IPS-18c (cell line): Measurements from ENCODE around the gene PDE6A.

Source experiments
- H3K4me3 ChIP-seq: 2 replicates; pipeline ENCODE4 v1.7.0; 2013; ENCODE audit warnings: low read depth, mild to moderate bottlenecking, low read length, moderate library complexity; ENCODE audit not compliant: insufficient read depth
- H3K9me3 ChIP-seq: one replicate; pipeline ENCODE4 v1.6.1; 2013; ENCODE audit warnings: mild to moderate bottlenecking, low read length, moderate library complexity; ENCODE audit not compliant: control insufficient read depth, insufficient read depth

The PDE6A gene

GRCh38 chr5:149936700-149937091 is 7.9 kb downstream of the PDE6A start:
- Histone ChIP-seq H3K9me3 (no peaks in the 10 kb centered on the region), H3K4me3 (no peak overlapping the region)

- H3K4me3 ChIP-seq: no peak overlapping the region
- H3K9me3 ChIP-seq: no peaks in the 10 kb centered on the region
These were observed 8.4 kb downstream of the PDE6A start for GRCh38 chr5:149936044-149936699.

DNA sequence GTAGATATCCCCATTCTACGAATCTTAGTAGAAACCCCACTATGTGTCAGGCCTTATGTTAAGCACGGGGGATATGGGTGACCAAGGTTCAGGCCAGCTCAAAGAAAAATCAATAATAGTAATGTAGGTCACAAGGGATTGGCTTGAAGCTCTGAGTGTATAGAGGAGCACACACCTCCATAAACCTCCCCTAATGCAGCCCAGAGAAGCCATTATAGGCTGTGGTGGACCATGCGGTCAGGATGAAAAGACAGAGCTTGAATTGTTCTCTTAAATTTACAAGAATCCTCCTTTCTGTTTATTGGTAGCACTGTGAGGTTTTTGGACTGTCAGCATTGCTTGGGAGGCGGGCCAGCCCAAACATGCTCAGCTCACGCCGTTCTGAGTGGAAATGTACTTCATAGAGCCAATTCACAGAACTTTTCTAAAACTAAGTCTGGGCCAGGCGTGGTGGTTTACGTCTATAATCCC is 9.1 kb downstream of the PDE6A start:
- no peaks in the 10 kb centered on the region for H3K9me3 ChIP-seq
- H3K4me3 ChIP-seq: no peak overlapping the region

- no peak overlapping the region for H3K4me3 ChIP-seq
- no peaks in the 10 kb centered on the region for H3K9me3 ChIP-seq
These were observed 11.9 kb downstream of the PDE6A start for GRCh38 chr5:149932445-149933350.

DNA sequence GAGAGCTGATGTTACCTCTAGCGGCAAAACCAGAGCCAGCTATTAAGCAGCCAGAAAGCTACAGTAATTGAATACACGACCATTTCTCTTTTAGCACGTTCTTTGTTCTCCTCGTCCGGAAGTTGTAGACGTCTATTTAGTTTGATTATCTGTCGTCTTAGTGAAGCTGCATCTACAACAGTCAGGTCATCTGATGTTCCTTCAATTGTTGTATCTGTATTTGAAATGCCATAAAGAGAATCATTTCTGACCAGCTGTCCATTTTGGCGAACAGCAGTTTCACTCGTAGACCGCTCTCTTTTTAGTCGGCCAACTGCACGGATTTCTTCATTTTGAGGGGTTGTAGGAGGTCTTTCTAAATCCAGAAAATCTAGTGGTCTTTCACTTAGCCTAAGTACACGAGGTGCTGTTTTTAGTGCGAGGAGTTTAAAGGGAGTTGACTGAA is 12.6 kb downstream of the PDE6A start:
- no peaks in the 10 kb centered on the region for H3K9me3 ChIP-seq
- H3K4me3 ChIP-seq: no peak overlapping the region

DNA sequence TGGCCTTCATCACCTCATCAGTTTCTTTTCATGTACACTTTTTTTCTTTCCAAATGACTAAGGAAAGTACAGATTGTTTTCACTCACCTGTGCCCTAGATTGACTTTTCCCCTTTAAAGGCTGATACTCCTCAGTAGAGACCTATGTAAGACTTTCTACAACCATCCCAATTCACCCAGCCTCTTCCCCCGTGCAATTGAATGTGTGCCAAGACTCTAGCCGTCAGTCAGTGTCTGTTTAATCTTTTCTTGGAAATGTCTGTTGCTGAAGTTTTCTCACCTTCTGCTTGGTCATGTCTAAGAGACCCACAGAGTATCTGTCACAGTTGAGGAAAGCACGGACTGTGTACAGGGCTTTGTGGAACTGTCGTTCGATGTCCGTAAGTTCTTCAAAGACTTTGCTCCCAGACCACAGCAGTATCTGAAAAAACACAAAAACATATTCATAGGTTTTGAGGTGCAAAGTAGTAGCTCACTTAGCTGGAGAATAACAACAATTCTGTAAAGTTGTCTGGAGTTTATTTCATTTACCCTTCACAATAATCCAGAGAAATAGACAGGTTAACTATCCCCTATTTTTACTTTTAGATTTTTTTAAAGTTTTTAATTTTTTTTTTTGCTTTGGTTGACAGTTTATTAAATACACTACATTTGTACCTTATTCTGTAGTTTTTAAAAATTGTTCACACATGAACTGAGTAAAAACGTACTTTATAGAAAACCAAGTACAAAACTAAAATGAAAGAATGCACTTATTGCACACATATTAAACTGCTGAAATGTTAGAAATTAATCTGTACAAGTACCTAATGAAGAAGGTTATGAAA is 13.6 kb downstream of the PDE6A start:
- Histone ChIP-seq H3K4me3 (no peak overlapping the region), H3K9me3 (no peaks in the 10 kb centered on the region)

DNA sequence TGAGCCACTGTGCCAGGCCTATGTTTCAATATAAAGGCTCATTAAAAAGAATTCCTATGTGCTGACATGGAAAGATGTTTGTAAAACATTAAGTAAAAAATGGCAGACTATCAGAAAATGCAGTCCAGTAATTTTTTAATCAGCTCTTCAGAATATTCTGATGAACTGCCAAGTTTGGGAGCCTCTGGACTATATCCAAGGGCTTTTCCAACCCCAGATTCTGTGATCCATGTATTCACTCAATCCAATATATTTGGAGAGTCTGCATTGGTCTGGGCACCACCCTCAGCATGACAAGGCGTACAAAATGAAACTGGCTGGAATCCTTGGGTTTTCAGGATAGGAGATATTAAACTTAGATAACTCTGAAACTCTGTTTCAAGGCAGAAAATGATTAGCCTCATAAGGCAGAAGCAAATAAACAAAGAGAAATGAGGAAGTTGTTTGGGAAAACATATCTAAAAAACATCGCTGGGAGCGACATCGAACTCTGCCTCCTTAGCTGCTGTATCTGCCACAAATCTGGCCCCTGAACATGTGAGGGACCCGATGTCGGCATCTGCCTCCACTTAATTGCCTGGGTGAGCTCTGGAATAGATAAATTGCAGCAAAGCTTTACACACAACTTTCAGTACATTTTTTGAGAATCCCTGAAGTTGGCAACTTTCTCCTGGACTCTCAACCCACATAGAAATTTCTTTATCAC is 14.4 kb downstream of the PDE6A start:
- H3K4me3 ChIP-seq: no peak overlapping the region

GRCh38 chr5:149924486-149924885 is 20.1 kb downstream of the PDE6A start:
- Histone ChIP-seq H3K9me3 (no peaks in the 10 kb centered on the region), H3K4me3 (no peak overlapping the region)

More for the DNA sequence above, 14.4 kb downstream of the PDE6A start:
- no peaks in the 10 kb centered on the region for H3K9me3 ChIP-seq

DNA sequence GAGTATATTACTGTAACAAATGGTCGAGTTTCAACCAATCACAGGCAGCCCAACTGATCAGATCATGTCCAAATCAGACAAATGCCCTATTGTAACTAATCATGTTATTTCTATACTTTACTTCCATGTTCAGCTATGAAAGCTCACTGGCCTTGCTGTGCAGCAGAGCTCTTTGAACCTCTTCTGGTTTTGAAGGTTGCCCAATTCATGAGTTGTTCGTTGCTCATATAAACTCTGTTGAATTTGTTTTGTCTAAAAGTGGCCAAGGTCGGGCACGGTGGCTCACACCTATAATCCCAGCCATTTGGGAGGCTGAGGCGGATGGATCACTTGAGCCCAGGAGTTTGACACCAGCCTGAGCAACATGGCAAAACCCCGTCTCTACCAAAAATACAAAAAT is 21.6 kb downstream of the PDE6A start:
- no peaks in the 10 kb centered on the region for H3K9me3 ChIP-seq

DNA sequence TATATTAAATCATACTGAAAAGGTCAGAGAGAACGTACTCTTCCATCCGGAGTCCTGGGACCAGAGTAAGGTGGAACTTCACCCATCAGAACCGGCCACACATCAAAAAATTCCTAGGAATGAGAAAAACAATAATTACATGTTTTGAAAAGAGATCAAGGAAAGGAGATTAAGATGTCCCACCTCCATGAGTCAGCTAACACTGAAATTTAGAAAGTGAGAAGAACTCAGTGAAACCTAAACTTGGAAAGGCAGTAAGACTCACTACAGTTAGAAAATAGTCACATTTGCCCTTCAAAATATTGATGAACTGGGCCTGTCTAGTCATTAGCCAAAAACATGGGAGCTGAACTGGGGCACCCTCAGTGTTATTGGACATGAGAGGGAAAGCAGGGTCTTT is 23.0 kb downstream of the PDE6A start:
- no peak overlapping the region for H3K4me3 ChIP-seq
- H3K9me3 ChIP-seq: no peaks in the 10 kb centered on the region

More for the DNA sequence above, 21.6 kb downstream of the PDE6A start:
- H3K4me3 ChIP-seq: no peak overlapping the region

GRCh38 chr5:149917073-149917676 is 27.4 kb downstream of the PDE6A start:
- no peaks in the 10 kb centered on the region for H3K9me3 ChIP-seq
- H3K4me3 ChIP-seq: no peak overlapping the region

- H3K4me3 ChIP-seq: no peak overlapping the region
- no peaks in the 10 kb centered on the region for H3K9me3 ChIP-seq
These were observed 28.1 kb downstream of the PDE6A start for GRCh38 chr5:149916334-149917072.

DNA sequence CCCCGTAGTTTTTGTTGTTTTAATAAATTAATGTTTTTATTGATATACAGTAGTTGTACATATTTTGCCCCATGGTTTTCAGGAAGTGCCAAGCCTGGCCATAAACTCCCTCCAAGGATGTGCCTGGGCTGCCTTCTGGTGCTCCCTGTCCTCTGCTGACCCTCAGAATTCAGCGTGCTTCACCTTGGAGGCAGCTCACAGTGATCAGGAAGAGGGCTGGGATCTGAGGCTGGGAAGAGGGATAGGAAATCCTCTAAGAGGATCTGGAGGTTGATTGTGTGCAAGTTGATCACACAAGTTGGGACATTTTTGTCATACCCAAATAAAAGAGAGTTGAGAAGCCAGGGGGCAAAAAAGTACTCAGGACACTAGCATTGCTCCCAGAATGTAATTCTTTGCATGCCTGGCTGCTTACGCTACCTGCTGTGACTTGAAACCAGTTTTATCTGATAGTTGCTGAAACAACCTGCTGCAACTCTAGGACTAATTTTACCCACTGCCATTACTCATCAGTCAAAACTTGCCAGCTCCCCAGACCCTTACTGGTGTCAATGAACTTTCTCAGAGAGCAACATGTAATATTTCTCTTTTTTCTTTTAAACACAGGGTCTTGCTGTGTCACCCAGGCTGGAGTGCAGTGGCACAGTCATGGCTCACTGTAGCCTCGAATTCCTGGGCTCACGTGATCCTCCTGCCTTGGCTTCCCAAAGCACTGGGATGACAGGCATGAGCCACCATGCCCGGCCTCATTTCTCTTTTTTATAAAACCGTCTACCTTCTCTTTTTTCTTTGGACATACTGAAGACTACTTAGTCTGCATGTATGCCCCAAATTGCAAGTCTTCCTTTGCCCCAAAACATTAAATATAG is 29.0 kb downstream of the PDE6A start:
- H3K9me3 ChIP-seq: no peaks in the 10 kb centered on the region
- no peak overlapping the region for H3K4me3 ChIP-seq

- Histone ChIP-seq H3K9me3 (no peaks in the 10 kb centered on the region), H3K4me3 (no peak overlapping the region)
These were observed 30.9 kb downstream of the PDE6A start for GRCh38 chr5:149913436-149914419.
